ENCODE measurements around the gene WDSUB1. TPM values are rescaled to one million over a fixed set of nuclear protein-coding genes. Genes with fewer than 3 reads are reported as not detected.

Gene WDSUB1
- total and polyA plus RNA-seq, 8 donors = 11.3 to 17.9 (median 14.7) TPM

DNA sequence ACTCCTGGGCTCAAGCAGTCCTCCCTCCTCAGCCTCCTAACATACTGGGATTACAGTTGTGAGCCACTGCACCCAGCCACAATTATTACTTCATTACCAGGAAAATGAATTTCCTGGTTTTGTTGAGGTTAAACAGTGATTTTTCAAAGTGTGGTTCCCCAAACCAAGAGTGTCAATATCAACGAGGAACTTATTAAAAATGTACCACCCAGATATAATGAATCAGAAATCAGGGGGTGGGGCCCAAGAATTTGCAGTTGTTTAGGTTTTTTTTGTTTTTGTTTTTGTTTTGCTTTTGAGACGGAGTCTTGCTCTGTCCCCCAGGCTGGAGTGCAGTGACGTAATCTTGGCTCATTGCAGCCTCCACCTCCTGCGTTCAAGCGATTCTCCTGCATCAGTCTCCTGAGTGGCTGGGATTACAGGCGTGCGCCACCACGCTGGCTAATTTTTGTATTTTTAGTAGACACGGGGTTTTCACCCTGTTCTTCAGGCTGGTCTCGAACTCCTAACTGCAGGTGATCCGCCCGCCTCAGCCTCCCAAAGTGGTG lies 94.1 kb downstream of the WDSUB1 start:
- Histone ChIP-seq H3K9me3 (no peaks in the 10 kb centered on the region), H3K27me3 (no peaks in the 10 kb centered on the region), H3K4me1 (peaks cover 0 to 3% of the 10 kb centered on the region in 2 donors), H3K36me3 (peaks cover 0 to 45% of the 10 kb centered on the region in 2 donors), H3K27ac (no peak overlapping the region), H3K4me3 (no peak overlapping the region)
- intact Hi-C loops (cut with DNase I) = no loop called here
- ATAC-seq (no peak), DNase-seq (no peak)
- TF ChIP-seq, protein P1, sequence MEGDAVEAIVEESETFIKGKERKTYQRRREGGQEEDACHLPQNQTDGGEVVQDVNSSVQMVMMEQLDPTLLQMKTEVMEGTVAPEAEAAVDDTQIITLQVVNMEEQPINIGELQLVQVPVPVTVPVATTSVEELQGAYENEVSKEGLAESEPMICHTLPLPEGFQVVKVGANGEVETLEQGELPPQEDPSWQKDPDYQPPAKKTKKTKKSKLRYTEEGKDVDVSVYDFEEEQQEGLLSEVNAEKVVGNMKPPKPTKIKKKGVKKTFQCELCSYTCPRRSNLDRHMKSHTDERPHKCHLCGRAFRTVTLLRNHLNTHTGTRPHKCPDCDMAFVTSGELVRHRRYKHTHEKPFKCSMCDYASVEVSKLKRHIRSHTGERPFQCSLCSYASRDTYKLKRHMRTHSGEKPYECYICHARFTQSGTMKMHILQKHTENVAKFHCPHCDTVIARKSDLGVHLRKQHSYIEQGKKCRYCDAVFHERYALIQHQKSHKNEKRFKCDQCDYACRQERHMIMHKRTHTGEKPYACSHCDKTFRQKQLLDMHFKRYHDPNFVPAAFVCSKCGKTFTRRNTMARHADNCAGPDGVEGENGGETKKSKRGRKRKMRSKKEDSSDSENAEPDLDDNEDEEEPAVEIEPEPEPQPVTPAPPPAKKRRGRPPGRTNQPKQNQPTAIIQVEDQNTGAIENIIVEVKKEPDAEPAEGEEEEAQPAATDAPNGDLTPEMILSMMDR (IDR thresholded peaks at IDR 0.05) = no peak

- Histone ChIP-seq H3K27ac (peak overlapping the region in 1 of 2 donors; percentile 38), H3K27me3 (no peaks in the 10 kb centered on the region), H3K4me1 (peaks cover 0 to 3% of the 10 kb centered on the region in 2 donors), H3K4me3 (no peak overlapping the region), H3K9me3 (no peaks in the 10 kb centered on the region), H3K36me3 (peaks cover 0 to 37% of the 10 kb centered on the region in 2 donors)
- intact Hi-C loops (cut with DNase I) = no loop called here
- ATAC-seq (no peak), DNase-seq (no peak)
- TF ChIP-seq, protein P1 (IDR thresholded peaks at IDR 0.05) = no peak
These were observed 98.1 kb downstream of the WDSUB1 start for GRCh38 chr2:159188449-159188848.

- H3K4me1 ChIP-seq = no peaks in the 10 kb centered on the region
- DNase-seq (no peak), ATAC-seq (no peak)
- no peaks in the 10 kb centered on the region for H3K9me3 ChIP-seq
- H3K36me3 ChIP-seq = peaks cover 0 to 37% of the 10 kb centered on the region in 2 donors
- no peaks in the 10 kb centered on the region for H3K27me3 ChIP-seq
- TF ChIP-seq, protein P1 (IDR thresholded peaks at IDR 0.05) = no peak
- H3K27ac ChIP-seq = no peak overlapping the region
- intact Hi-C loops (cut with DNase I) = no loop called here
- H3K4me3 ChIP-seq = no peak overlapping the region
These were observed 99.4 kb downstream of the WDSUB1 start for GRCh38 chr2:159187106-159187505.

- H3K9me3 ChIP-seq = no peaks in the 10 kb centered on the region
- intact Hi-C loops (cut with DNase I) = no loop called here
- H3K4me1 ChIP-seq = no peaks in the 10 kb centered on the region
- H3K27ac ChIP-seq = no peak overlapping the region
- H3K36me3 ChIP-seq = peaks cover 0 to 42% of the 10 kb centered on the region in 2 donors
- no peak overlapping the region for H3K4me3 ChIP-seq
- no peaks in the 10 kb centered on the region for H3K27me3 ChIP-seq
- TF ChIP-seq, protein P1 (IDR thresholded peaks at IDR 0.05) = no peak
- ATAC-seq (no peak), DNase-seq (no peak)
These were observed 100.0 kb downstream of the WDSUB1 start for GRCh38 chr2:159186462-159186861.

Small RNA genes lying within 50 kb of the gene (microRNA-seq; reads per million reads assigned to microRNA genes)
- gene MIR6888 = 0 to 0.14 reads per million in 2 donors
